Adrenal gland (tissue), 12 donors: ENCODE data around the gene MAML2. TPM values are rescaled to one million over a fixed set of nuclear protein-coding genes. Genes with fewer than 3 reads are reported as not detected.
A peak's percentile ranks its signal among the peaks of the same experiment; 100 is the strongest.

Experiments
- DNase-seq, 7 donors: peaks; one replicate each; pipeline ENCODE4 v3.0.0-alpha.2; 2019 to 2020
- H3K27ac ChIP-seq, 5 donors: fragments of 200-600 bp; sonication (generic) in 4 of 5; 1 replicate in 3 of 5; 2 replicates in 2 of 5; pipeline versions ENCODE4 v1.5.1 to v1.8.0; 2016 to 2020; ENCODE audit warnings: mild to moderate bottlenecking in 1 of 5
- H3K27me3 ChIP-seq: fragments of 200-600 bp; 2 replicates; pipeline ENCODE4 v1.8.0; 2021
- H3K36me3 ChIP-seq, 2 donors: fragments of 200-600 bp; replicated peaks in 1 of 2; 1 replicate in 1 of 2; 2 replicates in 1 of 2; pipeline versions ENCODE4 v1.5.1 to v1.8.0; 2018 to 2022
- H3K4me1 ChIP-seq, 2 donors: fragments of 200-600 bp; replicated peaks in 1 of 2; 1 replicate in 1 of 2; 2 replicates in 1 of 2; pipeline versions ENCODE4 v1.5.1 to v1.8.0; 2018 to 2021
- H3K4me3 ChIP-seq, 4 donors: fragments of 200-600 bp; sonication (generic) in 3 of 4; one replicate each; pipeline ENCODE4 v1.5.1; 2016 to 2018
- H3K9me3 ChIP-seq, 3 donors: fragments of 200-600 bp; sonication (generic) in 1 of 3; replicated peaks in 1 of 3; 1 replicate in 2 of 3; 2 replicates in 1 of 3; pipeline versions ENCODE4 v1.5.1 to v1.8.0; 2016 to 2021
- CTCF ChIP-seq, 6 experiments: fragments of 450-650 bp in 4 of 6; fragments of 200-600 bp in 2 of 6; sonication (generic) in 1 of 6; IDR thresholded peaks; 1 replicate in 5 of 6; 2 replicates in 1 of 6; pipeline versions ENCODE4 v1.5.1 to v1.8.0; 2016 to 2021; ENCODE audit warnings: antibody characterized with exemption in 6 of 6, mild to moderate bottlenecking in 2 of 6, moderate library complexity in 1 of 6
- POLR2A ChIP-seq, 2 donors: fragments of 450-650 bp; IDR thresholded peaks; one replicate each; pipeline ENCODE4 v1.6.1; 2017; ENCODE audit warnings: antibody characterized with exemption in 2 of 2, mild to moderate bottlenecking in 2 of 2, moderate library complexity in 1 of 2
- WGBS, 4 donors: extraction: QIAGEN DNeasy Blood & Tissue Kit in 2 of 4; methylation state at CpG; one replicate each; pipeline versions ENCODE4 v1.1.5 to v1.1.7; 2013 to 2017; 5-methylcytosine and 5-hydroxymethylcytosine counted together
- intact Hi-C, 2 donors: fragments of 100-400 bp; cut with DNase I; formaldehyde crosslinking; loops; one replicate each; pipeline versions ENCODE4 v1.14.1 to v1.15.0; 2022 to 2023
- polyA plus RNA-seq, 3 donors: library from polyadenylated mRNA; stranded (reverse); fragments of 200-250 nt in 2 of 3; fragments of 350-450 nt in 1 of 3; fragmentation: Illumina TruSeq in 1 of 3; extraction: RNeasy Lipid Tissue Mini Kit (QIAGEN cat#74804) in 1 of 3; gene quantifications; one replicate each; pipeline ENCODE4 v1.2.3, GENCODE V29; 2013 to 2014
- total RNA-seq, 9 donors: library from RNA; depleted of rRNA in 4 of 9; stranded (reverse); fragments of >200 nt in 4 of 9; fragments of 120-200 nt in 1 of 9; fragmentation: NEBNext Ultra II Directional in 1 of 9; extraction: Animal tissue kit (Norgen Biotek cat#: 25700) in 1 of 9; gene quantifications; one replicate each; pipeline versions ENCODE4 v1.1.0 to v1.2.4, GENCODE V29; 2013 to 2023
- donor health status: healthy with polysubstance abuse.
- donor health status: Bipolar disorder and iron deficiency.
- donor health status: DM: yes; HTN: yes; CAD: no.
- donor health status: DM: no; HTN: no; CAD: no.
- donor health status: DM: no; HTN: no; CAD: no.
- donor health status: DM: yes; HTN: yes; CAD: no.

The MAML2 gene
- total and polyA plus RNA-seq, 12 donors = 1.4 to 19.4 (median 7.6) TPM

GRCh38 chr11:96054870-96055705 lies 287.9 kb downstream of the MAML2 start:
- Histone ChIP-seq H3K27me3 (no peaks in the 10 kb centered on the region), H3K36me3 (no peaks in the 10 kb centered on the region), H3K4me1 (no peaks in the 10 kb centered on the region), H3K27ac (no peak overlapping the region), H3K9me3 (no peaks in the 10 kb centered on the region), H3K4me3 (no peak overlapping the region)
- TF ChIP-seq CTCF (IDR thresholded peaks at IDR 0.05) = peak; percentile 46 to 77 (median 66)
- no peak for TF ChIP-seq POLR2A (IDR thresholded peaks at IDR 0.05)
- DNase-seq = no peak
- intact Hi-C loops = loop anchor here (5.0 to 10.0 kb wide), 2 partner anchors 287 to 290 kb away; partner anchors contain the start of gene MAML2 (in 2 of the 2)
- 45 to 67% (median 55%) methylated on average over 2 of the region's 2 CpGs for WGBS, 4 donors

GRCh38 chr11:96052921-96053651 lies 289.9 kb downstream of the MAML2 start:
- peak overlapping the region in 1 of 5 donors; percentile 10 for H3K27ac ChIP-seq
- intact Hi-C loops = loop anchor here in 1 of 2 donors (10.0 kb wide), 1 partner anchor 292 kb away; the partner anchor contains the start of gene MAML2
- no peaks in the 10 kb centered on the region for H3K36me3 ChIP-seq
- no peaks in the 10 kb centered on the region for H3K4me1 ChIP-seq
- 63 to 72% (median 65%) methylated on average over 2 of the region's 2 CpGs for WGBS, 4 donors
- DNase-seq = no peak
- no peaks in the 10 kb centered on the region for H3K27me3 ChIP-seq
- TF ChIP-seq POLR2A (IDR thresholded peaks at IDR 0.05) (no peak), CTCF (IDR thresholded peaks at IDR 0.05) (no peak)
- no peaks in the 10 kb centered on the region for H3K9me3 ChIP-seq
- no peak overlapping the region for H3K4me3 ChIP-seq

GRCh38 chr11:96051820-96052219 lies 291.2 kb downstream of the MAML2 start:
- TF ChIP-seq CTCF (IDR thresholded peaks at IDR 0.05) (no peak), POLR2A (IDR thresholded peaks at IDR 0.05) (no peak)
- Histone ChIP-seq H3K4me1 (peaks cover 0 to 3% of the 10 kb centered on the region in 2 donors), H3K9me3 (no peaks in the 10 kb centered on the region), H3K4me3 (no peak overlapping the region), H3K27ac (no peak overlapping the region), H3K36me3 (no peaks in the 10 kb centered on the region), H3K27me3 (no peaks in the 10 kb centered on the region)
- WGBS, 4 donors = 79 to 91% (median 85%) methylated on average over 1 of the region's 1 CpG
- intact Hi-C loops = loop anchor here in 1 of 2 donors (10.0 kb wide), 1 partner anchor 293 kb away; the partner anchor contains the start of gene MAML2
- DNase-seq = no peak
